ENCODE results near the gene ATMIN.
A peak's percentile ranks its signal among the peaks of the same experiment; 100 is the strongest.

The ATMIN gene

DNA sequence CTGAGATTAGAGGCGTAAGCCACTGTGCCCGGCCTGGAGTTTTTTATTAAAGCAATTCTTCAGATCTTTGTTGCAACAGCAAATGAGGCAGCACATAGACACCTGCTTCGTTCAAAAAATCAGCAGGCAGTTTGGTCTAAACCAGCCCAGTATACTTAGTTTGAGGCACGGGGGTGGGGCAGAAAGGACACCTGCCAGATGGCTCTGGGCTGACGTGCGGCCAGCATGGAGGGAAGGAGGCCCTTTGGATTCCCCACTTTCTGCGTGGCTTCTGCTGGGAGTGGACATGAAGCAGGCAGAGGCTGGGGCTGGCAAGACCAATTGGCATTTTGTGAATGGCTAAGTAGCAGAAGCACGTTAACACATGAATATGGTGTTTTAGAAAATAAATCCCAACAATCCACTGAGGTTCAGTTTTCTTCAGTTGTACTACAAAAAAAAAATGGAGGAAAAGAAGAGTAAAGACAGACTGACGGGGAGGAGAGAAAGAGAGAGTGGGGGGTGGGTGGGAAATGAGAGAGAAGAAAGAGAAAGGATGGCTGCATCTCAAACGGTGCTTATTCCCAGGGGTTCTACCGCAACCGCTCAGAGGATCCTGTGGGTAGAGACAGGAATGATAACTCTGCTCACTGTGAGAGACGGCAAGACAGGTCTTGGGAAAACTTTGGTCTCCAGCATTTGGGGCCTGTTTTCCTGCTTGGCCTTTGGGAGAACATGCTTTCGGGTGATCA is 25.1 kb downstream of the ATMIN start:
- Histone ChIP-seq H3K18ac (ENCODE audit: low read length) (peak overlapping the region; percentile 64), H3K4me1 (ENCODE audit: control insufficient read depth in 2 of 2, insufficient read depth in 1 of 2, low read depth in 1 of 2, low read length in 2 of 2) (peaks cover 0 to 6% of the 10 kb centered on the region in 2 donors), H3K27ac (replicated peaks; ENCODE audit: low read length) (no peak overlapping the region), H3K14ac (ENCODE audit: low read length) (no peak overlapping the region), H2BK5ac (ENCODE audit: low read length) (no peak overlapping the region), H3K27me3 (ENCODE audit: control insufficient read depth in 3 of 3, insufficient read depth in 3 of 3, low read depth in 1 of 3, low read length in 3 of 3) (no peaks in the 10 kb centered on the region), H3K9me3 (replicated peaks in 1 of 2; ENCODE audit: control insufficient read depth in 2 of 2, insufficient read depth in 1 of 2, low read depth in 1 of 2, low read length in 2 of 2) (no peaks in the 10 kb centered on the region), H2BK120ac (ENCODE audit: low read depth, low read length) (no peak overlapping the region), H3K4ac (ENCODE audit: low read length) (no peak overlapping the region), H2AFZ (ENCODE audit: low read length) (no peak overlapping the region), H3K79me1 (ENCODE audit: low read depth, low read length) (peaks cover 2% of the 10 kb centered on the region), H2AK5ac (ENCODE audit: low read depth, low read length) (no peak overlapping the region), H2BK12ac (ENCODE audit: low read length) (no peak overlapping the region), H3K4me3 (ENCODE audit: low read length in 2 of 2) (no peak overlapping the region), H3K9ac (ENCODE audit: low read depth, low read length, poor library complexity) (peak overlapping the region; percentile 21), H3K23ac (ENCODE audit: low read depth, low read length, poor library complexity) (no peak overlapping the region), H3K4me2 (ENCODE audit: insufficient read depth, low read length, poor library complexity, severe bottlenecking) (no peak overlapping the region), H3K36me3 (replicated peaks in 1 of 2; ENCODE audit: control insufficient read depth in 2 of 2, insufficient read depth in 2 of 2, low read length in 2 of 2) (no peaks in the 10 kb centered on the region), H4K8ac (ENCODE audit: low read depth, low read length) (no peak overlapping the region), H2BK15ac (ENCODE audit: low read length) (no peak overlapping the region), H4K91ac (ENCODE audit: low read depth, low read length, poor library complexity) (no peak overlapping the region)
- DNase-seq (ENCODE audit: low spot score), result no peak
- WGBS, 2 donors (ENCODE audit: extremely low coverage in 2 of 2, insufficient read length in 2 of 2, insufficient replicate concordance in 1 of 2), result no CpG with 5 or more reads among the region's 14 CpGs

DNA sequence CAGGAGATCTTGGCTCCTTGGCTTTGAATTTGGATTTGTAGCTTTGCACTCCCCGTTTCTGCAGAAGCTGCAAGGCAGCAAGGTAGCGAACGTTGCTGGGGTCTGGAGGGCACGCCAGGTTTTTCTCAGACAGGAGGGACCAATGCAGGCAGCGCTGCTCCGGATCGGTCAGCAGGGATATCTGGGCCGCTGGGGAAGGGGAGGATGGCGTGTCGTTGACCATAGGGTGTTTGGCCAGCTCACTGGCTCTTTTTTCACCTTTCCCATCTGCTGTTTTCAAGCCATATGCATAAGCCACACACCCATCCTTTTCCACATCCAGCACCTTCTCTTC is 25.6 kb downstream of the ATMIN start:
- no peaks in the 10 kb centered on the region for H3K9me3 ChIP-seq (replicated peaks in 1 of 2; ENCODE audit: control insufficient read depth in 2 of 2, insufficient read depth in 1 of 2, low read depth in 1 of 2, low read length in 2 of 2)
- H3K27me3 ChIP-seq (ENCODE audit: control insufficient read depth in 3 of 3, insufficient read depth in 3 of 3, low read depth in 1 of 3, low read length in 3 of 3), result no peaks in the 10 kb centered on the region
- H2BK12ac ChIP-seq (ENCODE audit: low read length), result no peak overlapping the region
- WGBS, 2 donors (ENCODE audit: extremely low coverage in 2 of 2, insufficient read length in 2 of 2, insufficient replicate concordance in 1 of 2), result no CpG with 5 or more reads among the region's 10 CpGs
- no peak overlapping the region for H2AK5ac ChIP-seq (ENCODE audit: low read depth, low read length)
- H3K4ac ChIP-seq (ENCODE audit: low read length), result no peak overlapping the region
- no peak overlapping the region for H4K8ac ChIP-seq (ENCODE audit: low read depth, low read length)
- no peak overlapping the region for H3K14ac ChIP-seq (ENCODE audit: low read length)
- H2BK120ac ChIP-seq (ENCODE audit: low read depth, low read length), result no peak overlapping the region
- no peak overlapping the region for H3K4me2 ChIP-seq (ENCODE audit: insufficient read depth, low read length, poor library complexity, severe bottlenecking)
- H3K4me1 ChIP-seq (ENCODE audit: control insufficient read depth in 2 of 2, insufficient read depth in 1 of 2, low read depth in 1 of 2, low read length in 2 of 2), result peaks cover 0 to 6% of the 10 kb centered on the region in 2 donors
- H2AFZ ChIP-seq (ENCODE audit: low read length), result no peak overlapping the region
- no peaks in the 10 kb centered on the region for H3K36me3 ChIP-seq (replicated peaks in 1 of 2; ENCODE audit: control insufficient read depth in 2 of 2, insufficient read depth in 2 of 2, low read length in 2 of 2)
- peak overlapping the region; percentile 60 for H3K18ac ChIP-seq (ENCODE audit: low read length)
- DNase-seq (ENCODE audit: low spot score), result no peak
- H2BK15ac ChIP-seq (ENCODE audit: low read length), result no peak overlapping the region
- no peak overlapping the region for H2BK5ac ChIP-seq (ENCODE audit: low read length)
- H3K79me1 ChIP-seq (ENCODE audit: low read depth, low read length), result peaks cover 2% of the 10 kb centered on the region
- H3K23ac ChIP-seq (ENCODE audit: low read depth, low read length, poor library complexity), result no peak overlapping the region
- no peak overlapping the region for H3K9ac ChIP-seq (ENCODE audit: low read depth, low read length, poor library complexity)
- no peak overlapping the region for H4K91ac ChIP-seq (ENCODE audit: low read depth, low read length, poor library complexity)
- H3K4me3 ChIP-seq (ENCODE audit: low read length in 2 of 2), result peak overlapping the region in 1 of 2 donors; percentile 19
- no peak overlapping the region for H3K27ac ChIP-seq (replicated peaks; ENCODE audit: low read length)

DNA sequence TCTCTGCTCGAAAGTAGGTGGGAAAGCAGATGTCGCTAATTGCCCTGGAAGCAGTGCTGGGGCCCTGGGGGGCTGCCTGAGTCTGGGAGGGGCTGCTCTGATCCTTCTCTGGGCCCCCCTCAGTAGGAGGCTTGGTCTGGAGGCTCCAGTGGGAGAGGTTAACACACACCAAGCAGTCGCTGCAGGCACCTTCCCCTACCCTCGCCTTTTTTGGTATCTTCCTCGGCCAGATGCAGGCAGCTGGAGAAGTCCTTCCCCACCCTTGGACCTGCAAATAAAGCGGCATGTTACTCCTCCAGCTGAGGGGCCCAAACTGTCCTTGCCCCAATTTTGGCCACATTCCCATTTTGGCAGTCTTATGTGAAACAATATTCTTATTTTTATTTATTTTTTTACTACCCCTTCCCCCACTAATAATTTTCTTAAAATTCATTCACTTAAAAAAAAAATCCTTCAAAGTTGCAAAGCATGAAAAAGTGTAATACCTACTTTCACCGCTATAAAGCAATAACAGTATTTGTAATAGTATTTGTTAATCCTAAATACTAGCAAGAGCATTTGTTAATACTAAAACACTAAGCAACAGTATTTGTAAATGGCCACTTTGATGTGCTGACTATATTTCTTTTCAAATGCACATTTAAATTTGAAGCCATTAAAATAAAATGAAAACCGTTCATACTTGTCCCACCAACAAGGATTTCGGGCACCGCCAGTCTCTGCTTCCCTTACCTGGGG is 26.4 kb downstream of the ATMIN start:
- no peak overlapping the region for H4K8ac ChIP-seq (ENCODE audit: low read depth, low read length)
- H3K23ac ChIP-seq (ENCODE audit: low read depth, low read length, poor library complexity), result no peak overlapping the region
- H2AK5ac ChIP-seq (ENCODE audit: low read depth, low read length), result no peak overlapping the region
- H2AFZ ChIP-seq (ENCODE audit: low read length), result no peak overlapping the region
- H3K27me3 ChIP-seq (ENCODE audit: control insufficient read depth in 3 of 3, insufficient read depth in 3 of 3, low read depth in 1 of 3, low read length in 3 of 3), result no peaks in the 10 kb centered on the region
- no peak overlapping the region for H3K4ac ChIP-seq (ENCODE audit: low read length)
- H3K79me1 ChIP-seq (ENCODE audit: low read depth, low read length), result peaks cover 2% of the 10 kb centered on the region
- H3K9ac ChIP-seq (ENCODE audit: low read depth, low read length, poor library complexity), result no peak overlapping the region
- H3K9me3 ChIP-seq (replicated peaks in 1 of 2; ENCODE audit: control insufficient read depth in 2 of 2, insufficient read depth in 1 of 2, low read depth in 1 of 2, low read length in 2 of 2), result no peaks in the 10 kb centered on the region
- H3K36me3 ChIP-seq (replicated peaks in 1 of 2; ENCODE audit: control insufficient read depth in 2 of 2, insufficient read depth in 2 of 2, low read length in 2 of 2), result no peaks in the 10 kb centered on the region
- WGBS, 2 donors (ENCODE audit: extremely low coverage in 2 of 2, insufficient read length in 2 of 2, insufficient replicate concordance in 1 of 2), result no CpG with 5 or more reads among the region's 10 CpGs
- H3K4me2 ChIP-seq (ENCODE audit: insufficient read depth, low read length, poor library complexity, severe bottlenecking), result no peak overlapping the region
- H2BK120ac ChIP-seq (ENCODE audit: low read depth, low read length), result no peak overlapping the region
- H2BK12ac ChIP-seq (ENCODE audit: low read length), result no peak overlapping the region
- H3K27ac ChIP-seq (replicated peaks; ENCODE audit: low read length), result no peak overlapping the region
- no peak overlapping the region for H4K91ac ChIP-seq (ENCODE audit: low read depth, low read length, poor library complexity)
- DNase-seq (ENCODE audit: low spot score), result no peak
- H3K18ac ChIP-seq (ENCODE audit: low read length), result no peak overlapping the region
- no peak overlapping the region for H3K14ac ChIP-seq (ENCODE audit: low read length)
- no peak overlapping the region for H2BK5ac ChIP-seq (ENCODE audit: low read length)
- H3K4me3 ChIP-seq (ENCODE audit: low read length in 2 of 2), result no peak overlapping the region
- peaks cover 2 to 6% of the 10 kb centered on the region in 2 donors for H3K4me1 ChIP-seq (ENCODE audit: control insufficient read depth in 2 of 2, insufficient read depth in 1 of 2, low read depth in 1 of 2, low read length in 2 of 2)
- H2BK15ac ChIP-seq (ENCODE audit: low read length), result no peak overlapping the region

DNA sequence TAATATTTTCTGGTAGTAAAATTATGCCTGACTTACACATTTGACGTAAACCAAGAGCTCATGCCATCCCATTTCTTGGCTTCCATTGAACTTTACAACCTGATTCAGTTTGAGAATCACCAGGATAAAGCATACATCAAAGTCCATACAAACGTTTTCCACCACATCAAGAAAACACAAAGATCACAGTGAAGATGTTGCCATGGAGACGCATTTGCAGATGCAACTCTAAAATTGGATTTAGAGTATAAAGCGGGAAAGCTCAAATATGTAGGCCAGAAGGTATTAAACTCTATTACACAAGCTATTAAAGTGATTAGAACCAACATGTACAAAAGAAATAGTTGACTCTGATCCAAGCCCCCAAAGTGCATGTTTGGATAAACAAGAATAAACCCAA is 31.0 kb downstream of the ATMIN start:
- no CpG with 5 or more reads among the region's 4 CpGs for WGBS, 2 donors (ENCODE audit: extremely low coverage in 2 of 2, insufficient read length in 2 of 2, insufficient replicate concordance in 1 of 2)

More for the DNA sequence above, 31.0 kb downstream of the ATMIN start:
- no peak overlapping the region for H4K8ac ChIP-seq (ENCODE audit: low read depth, low read length)
- H3K36me3 ChIP-seq (replicated peaks in 1 of 2; ENCODE audit: control insufficient read depth in 2 of 2, insufficient read depth in 2 of 2, low read length in 2 of 2), result no peaks in the 10 kb centered on the region
- no peak overlapping the region for H2BK12ac ChIP-seq (ENCODE audit: low read length)
- no peak overlapping the region for H3K4ac ChIP-seq (ENCODE audit: low read length)
- H3K79me1 ChIP-seq (ENCODE audit: low read depth, low read length), result no peaks in the 10 kb centered on the region
- H2BK120ac ChIP-seq (ENCODE audit: low read depth, low read length), result no peak overlapping the region
- H3K23ac ChIP-seq (ENCODE audit: low read depth, low read length, poor library complexity), result no peak overlapping the region
- H3K27me3 ChIP-seq (ENCODE audit: control insufficient read depth in 3 of 3, insufficient read depth in 3 of 3, low read depth in 1 of 3, low read length in 3 of 3), result no peaks in the 10 kb centered on the region
- DNase-seq (ENCODE audit: low spot score), result no peak
- H2BK5ac ChIP-seq (ENCODE audit: low read length), result no peak overlapping the region
- H4K91ac ChIP-seq (ENCODE audit: low read depth, low read length, poor library complexity), result no peak overlapping the region
- peaks cover 0 to 2% of the 10 kb centered on the region in 2 donors for H3K4me1 ChIP-seq (ENCODE audit: control insufficient read depth in 2 of 2, insufficient read depth in 1 of 2, low read depth in 1 of 2, low read length in 2 of 2)
- H3K14ac ChIP-seq (ENCODE audit: low read length), result no peak overlapping the region
- no peak overlapping the region for H3K4me2 ChIP-seq (ENCODE audit: insufficient read depth, low read length, poor library complexity, severe bottlenecking)
- H2BK15ac ChIP-seq (ENCODE audit: low read length), result no peak overlapping the region
- H2AK5ac ChIP-seq (ENCODE audit: low read depth, low read length), result no peak overlapping the region
- H3K27ac ChIP-seq (replicated peaks; ENCODE audit: low read length), result no peak overlapping the region
- no peak overlapping the region for H3K4me3 ChIP-seq (ENCODE audit: low read length in 2 of 2)
- H2AFZ ChIP-seq (ENCODE audit: low read length), result no peak overlapping the region
- peaks cover 0 to 2% of the 10 kb centered on the region in 2 donors for H3K9me3 ChIP-seq (replicated peaks in 1 of 2; ENCODE audit: control insufficient read depth in 2 of 2, insufficient read depth in 1 of 2, low read depth in 1 of 2, low read length in 2 of 2)
- no peak overlapping the region for H3K9ac ChIP-seq (ENCODE audit: low read depth, low read length, poor library complexity)
- no peak overlapping the region for H3K18ac ChIP-seq (ENCODE audit: low read length)

Data from neuronal stem cell (in vitro differentiated cells).